ENCODE measurements around the gene ZNF836. TPM values are rescaled to one million over a fixed set of nuclear protein-coding genes. Genes with fewer than 3 reads are reported as not detected.

Gene ZNF836
- polyA plus RNA-seq, 2 of the 4 experiments (the other 2 are of a cell fraction) = 0.81 to 0.85 TPM

DNA sequence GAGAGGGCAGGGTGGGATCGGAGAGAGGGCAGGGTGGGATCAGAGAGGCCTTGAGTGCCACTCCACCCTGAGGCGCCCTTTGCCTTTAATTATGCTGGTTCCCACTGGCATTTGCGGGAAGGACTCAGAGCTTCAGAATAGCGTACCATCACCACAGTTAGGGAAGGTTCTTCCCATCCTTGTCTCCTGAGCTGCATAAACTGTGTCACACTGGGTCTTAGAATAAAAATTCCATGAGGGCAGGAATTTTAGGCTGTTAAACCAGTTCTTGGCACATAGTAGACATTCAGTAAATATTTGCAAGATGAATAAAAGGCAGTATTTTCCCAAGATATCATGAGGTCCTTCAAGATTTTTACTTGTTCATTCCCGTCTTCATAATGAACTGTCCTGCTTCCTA is 42.8 kb upstream of the ZNF836 start:
- Histone ChIP-seq H3K9me3 (peaks cover 76% of the 10 kb centered on the region), H3K27ac (no peak overlapping the region), H3K4me3 (no peak overlapping the region), H3K4me1 (no peaks in the 10 kb centered on the region), H3K4me2 (no peak overlapping the region)
- no peak for ATAC-seq
- no peak for DNase-seq (ENCODE audit: low read depth in 1 of 2, low spot score in 1 of 2)
- POLR2A ChIA-PET = no interaction called here
- CTCF ChIA-PET = interaction anchor here (0.6 to 1.5 kb wide), 3 partner anchors 16 to 497 kb away, joined by 3 to 4 read pairs (median 3); no protein-coding TSS in a partner anchor
- FAIRE-seq = no peak
- TF ChIP-seq ZFP36 (IDR thresholded peaks at IDR 0.05; ENCODE audit: borderline replicate concordance, partially characterized antibody) (no peak), FOSB (CRISPR knock-in tag; IDR thresholded peaks at IDR 0.05) (no peak), ZSCAN20 (CRISPR knock-in tag; IDR thresholded peaks at IDR 0.05) (no peak), POLR2A (IDR thresholded peaks at IDR 0.05; ENCODE audit: low read length) (no peak), NFE2L2 (conservative IDR thresholded peaks at IDR 0.05; ENCODE audit: low read length) (no peak), HOXB5 (CRISPR knock-in tag; IDR thresholded peaks at IDR 0.05) (no peak), KDM5A (IDR thresholded peaks at IDR 0.05) (no peak), BHLHE40 (IDR thresholded peaks at IDR 0.05; ENCODE audit: low read depth, low read length) (no peak), SREBF2 (IDR thresholded peaks at IDR 0.05) (no peak), EHMT2 (IDR thresholded peaks at IDR 0.05; ENCODE audit: low read depth) (no peak)
- TF ChIP-seq, protein P1, sequence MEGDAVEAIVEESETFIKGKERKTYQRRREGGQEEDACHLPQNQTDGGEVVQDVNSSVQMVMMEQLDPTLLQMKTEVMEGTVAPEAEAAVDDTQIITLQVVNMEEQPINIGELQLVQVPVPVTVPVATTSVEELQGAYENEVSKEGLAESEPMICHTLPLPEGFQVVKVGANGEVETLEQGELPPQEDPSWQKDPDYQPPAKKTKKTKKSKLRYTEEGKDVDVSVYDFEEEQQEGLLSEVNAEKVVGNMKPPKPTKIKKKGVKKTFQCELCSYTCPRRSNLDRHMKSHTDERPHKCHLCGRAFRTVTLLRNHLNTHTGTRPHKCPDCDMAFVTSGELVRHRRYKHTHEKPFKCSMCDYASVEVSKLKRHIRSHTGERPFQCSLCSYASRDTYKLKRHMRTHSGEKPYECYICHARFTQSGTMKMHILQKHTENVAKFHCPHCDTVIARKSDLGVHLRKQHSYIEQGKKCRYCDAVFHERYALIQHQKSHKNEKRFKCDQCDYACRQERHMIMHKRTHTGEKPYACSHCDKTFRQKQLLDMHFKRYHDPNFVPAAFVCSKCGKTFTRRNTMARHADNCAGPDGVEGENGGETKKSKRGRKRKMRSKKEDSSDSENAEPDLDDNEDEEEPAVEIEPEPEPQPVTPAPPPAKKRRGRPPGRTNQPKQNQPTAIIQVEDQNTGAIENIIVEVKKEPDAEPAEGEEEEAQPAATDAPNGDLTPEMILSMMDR (IDR thresholded peaks at IDR 0.05) = no peak
- TF ChIP-seq, protein P2, sequence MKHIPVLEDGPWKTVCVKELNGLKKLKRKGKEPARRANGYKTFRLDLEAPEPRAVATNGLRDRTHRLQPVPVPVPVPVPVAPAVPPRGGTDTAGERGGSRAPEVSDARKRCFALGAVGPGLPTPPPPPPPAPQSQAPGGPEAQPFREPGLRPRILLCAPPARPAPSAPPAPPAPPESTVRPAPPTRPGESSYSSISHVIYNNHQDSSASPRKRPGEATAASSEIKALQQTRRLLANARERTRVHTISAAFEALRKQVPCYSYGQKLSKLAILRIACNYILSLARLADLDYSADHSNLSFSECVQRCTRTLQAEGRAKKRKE (CRISPR knock-in tag; IDR thresholded peaks at IDR 0.05; ENCODE audit: low read depth) = no peak
- 96% methylated on average over 5 of the region's 5 CpGs for WGBS (ENCODE audit: missing lambda C conversion rate)

DNA sequence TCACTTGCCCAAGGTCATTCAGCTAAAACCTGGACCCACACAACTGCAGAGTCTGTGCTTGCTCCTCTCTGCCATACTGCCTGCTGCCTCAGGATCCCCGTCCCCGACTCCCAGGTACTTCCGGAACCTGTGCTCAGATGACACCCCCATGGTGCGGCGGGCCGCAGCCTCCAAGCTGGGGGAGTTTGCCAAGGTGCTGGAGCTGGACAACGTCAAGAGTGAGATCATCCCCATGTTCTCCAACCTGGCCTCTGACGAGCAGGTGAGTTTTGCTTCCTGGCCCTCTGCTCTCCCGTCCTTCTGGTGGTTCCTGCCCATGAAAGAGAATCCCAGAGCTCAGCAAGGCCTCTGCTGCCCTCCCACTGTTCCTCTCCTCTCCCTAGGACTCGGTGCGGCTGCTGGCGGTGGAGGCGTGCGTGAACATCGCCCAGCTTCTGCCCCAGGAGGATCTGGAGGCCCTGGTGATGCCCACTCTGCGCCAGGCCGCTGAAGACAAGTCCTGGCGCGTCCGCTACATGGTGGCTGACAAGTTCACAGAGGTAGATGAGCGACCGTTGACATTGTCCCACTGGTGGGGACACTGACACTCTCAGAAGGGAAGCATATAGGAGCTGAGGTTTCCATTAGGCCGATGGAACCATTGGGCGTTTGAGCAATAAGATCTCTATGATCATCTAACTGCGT is 41.3 kb upstream of the ZNF836 start:
- Histone ChIP-seq H3K4me1 (no peaks in the 10 kb centered on the region), H3K4me2 (no peak overlapping the region), H3K4me3 (no peak overlapping the region), H3K27ac (no peak overlapping the region), H3K9me3 (peaks cover 68% of the 10 kb centered on the region)
- TF ChIP-seq, protein P3, sequence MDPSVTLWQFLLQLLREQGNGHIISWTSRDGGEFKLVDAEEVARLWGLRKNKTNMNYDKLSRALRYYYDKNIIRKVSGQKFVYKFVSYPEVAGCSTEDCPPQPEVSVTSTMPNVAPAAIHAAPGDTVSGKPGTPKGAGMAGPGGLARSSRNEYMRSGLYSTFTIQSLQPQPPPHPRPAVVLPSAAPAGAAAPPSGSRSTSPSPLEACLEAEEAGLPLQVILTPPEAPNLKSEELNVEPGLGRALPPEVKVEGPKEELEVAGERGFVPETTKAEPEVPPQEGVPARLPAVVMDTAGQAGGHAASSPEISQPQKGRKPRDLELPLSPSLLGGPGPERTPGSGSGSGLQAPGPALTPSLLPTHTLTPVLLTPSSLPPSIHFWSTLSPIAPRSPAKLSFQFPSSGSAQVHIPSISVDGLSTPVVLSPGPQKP (IDR thresholded peaks at IDR 0.05; ENCODE audit: low read depth, low read length) = no peak
- no peak for TF ChIP-seq FOSL2 (IDR thresholded peaks at IDR 0.05)
- no peak for TF ChIP-seq FOSL2 (CRISPR knock-in tag; IDR thresholded peaks at IDR 0.05)
- no peak for TF ChIP-seq ZFP36 (IDR thresholded peaks at IDR 0.05; ENCODE audit: borderline replicate concordance, partially characterized antibody)
- no peak for TF ChIP-seq RFX5 (IDR thresholded peaks at IDR 0.05)
- POLR2A ChIA-PET = no interaction called here
- FAIRE-seq (no peak), ATAC-seq (no peak), DNase-seq (ENCODE audit: low read depth in 1 of 2, low spot score in 1 of 2) (no peak)
- CTCF ChIA-PET = interaction anchor here (1.5 kb wide), 1 partner anchor 15 kb away, joined by 3 read pairs; no protein-coding TSS in a partner anchor
- WGBS (ENCODE audit: missing lambda C conversion rate) = 96% methylated on average over 25 of the region's 25 CpGs

DNA sequence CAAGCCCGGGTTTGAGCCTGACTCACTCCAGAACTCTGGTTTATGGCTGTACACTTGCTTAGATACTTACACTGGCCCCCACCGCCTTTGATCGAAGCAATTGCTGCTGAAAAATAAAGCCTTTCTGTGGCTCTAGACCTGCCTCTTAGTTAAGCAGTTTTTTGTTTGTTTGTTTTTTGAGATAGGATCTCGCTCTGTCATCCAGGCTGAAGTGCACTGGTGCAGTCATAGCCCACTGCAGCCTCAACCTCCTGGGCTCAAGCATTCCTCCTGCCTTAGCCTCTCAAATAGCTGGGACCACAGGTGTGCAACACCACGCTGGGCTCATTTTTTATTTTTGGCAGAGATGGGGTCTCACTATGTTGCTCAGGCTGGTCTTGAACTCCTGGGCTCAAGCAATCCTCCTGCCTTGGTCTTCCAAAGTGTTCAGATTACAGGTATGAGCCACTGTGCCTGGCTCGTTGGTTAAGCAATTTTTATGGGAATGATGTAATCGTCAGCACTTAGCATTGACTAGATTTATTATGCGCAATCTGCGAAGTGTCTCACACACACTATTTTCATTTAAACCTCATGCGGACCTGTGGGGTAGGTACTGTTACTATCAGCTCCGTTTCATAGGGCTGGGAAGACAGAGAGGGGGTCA is 40.6 kb upstream of the ZNF836 start:
- POLR2A ChIA-PET = no interaction called here
- Histone ChIP-seq H3K4me2 (no peak overlapping the region), H3K4me3 (no peak overlapping the region), H3K4me1 (no peaks in the 10 kb centered on the region), H3K27ac (no peak overlapping the region), H3K9me3 (peaks cover 68% of the 10 kb centered on the region)
- TF ChIP-seq CEBPB (IDR thresholded peaks at IDR 0.05) (peak in 1 of 2 experiments; percentile 13; a peak in 1 of 4 replicates), KDM5A (IDR thresholded peaks at IDR 0.05) (no peak)
- ATAC-seq (no peak), FAIRE-seq (no peak), DNase-seq (ENCODE audit: low read depth in 1 of 2, low spot score in 1 of 2) (no peak)
- WGBS (ENCODE audit: missing lambda C conversion rate) = 86% methylated on average over 11 of the region's 11 CpGs
- CTCF ChIA-PET = no interaction called here

All from A549 (cell line).